Stimulated activated CD4-positive, alpha-beta T cell treated with anti-CD3 and anti-CD28 coated beads, Interleukin-15, amount 100 ng/mL, for 1 hour (primary cell): ENCODE measurements around the gene CIT.
A peak's percentile ranks its signal among the peaks of the same experiment; 100 is the strongest.

Experiments used
- DNase-seq, 2 donors: peaks; one replicate each; pipeline ENCODE4 v3.0.0-alpha.2; 2020; ENCODE audit warnings: low read depth in 1 of 2, low spot score in 1 of 2

Gene CIT

GRCh38 chr12:119681728-119682638 is 195.1 kb downstream of the CIT start:
- no peak for DNase-seq

DNA sequence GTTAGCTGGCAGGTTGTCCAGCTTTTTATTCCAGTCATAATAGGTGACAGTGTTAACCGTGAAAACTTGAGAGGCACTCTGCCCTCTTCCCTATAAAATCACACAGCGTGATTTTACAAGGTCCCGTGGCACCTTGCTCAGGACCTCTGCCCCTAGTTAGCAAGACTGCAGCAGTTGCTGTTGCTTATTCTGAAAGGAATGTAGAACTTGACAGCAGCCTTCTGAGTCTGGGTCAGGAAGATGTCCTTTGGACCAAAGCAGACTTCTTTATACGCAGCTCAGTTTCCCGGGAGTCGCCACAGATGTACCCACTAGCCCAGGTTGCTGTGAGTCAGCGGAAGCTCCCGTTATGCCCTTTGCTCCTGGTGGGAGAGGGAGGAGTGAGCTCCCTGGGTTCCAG is 196.0 kb downstream of the CIT start:
- DNase-seq = no peak

GRCh38 chr12:119679490-119679889 is 197.6 kb downstream of the CIT start:
- DNase-seq = no peak

DNA sequence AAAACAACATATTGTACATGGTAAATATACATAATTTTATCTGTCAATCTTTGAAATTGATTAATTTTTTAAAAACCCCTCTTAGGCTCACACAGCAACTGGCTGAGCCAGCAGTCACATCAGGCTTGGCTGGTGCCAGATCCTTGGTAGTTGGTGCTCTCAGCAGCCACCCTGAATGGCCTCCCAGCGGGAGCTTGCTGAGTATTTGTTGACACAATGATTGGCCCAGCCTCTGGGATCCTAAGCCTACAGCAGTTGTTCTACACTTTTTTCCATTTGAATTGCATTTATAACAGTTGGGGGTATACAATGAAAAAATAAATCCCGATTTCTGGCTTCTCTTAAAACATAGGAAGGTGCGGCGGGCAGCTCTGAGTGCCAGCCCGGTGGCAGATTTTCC is 198.0 kb downstream of the CIT start:
- no peak for DNase-seq

DNA sequence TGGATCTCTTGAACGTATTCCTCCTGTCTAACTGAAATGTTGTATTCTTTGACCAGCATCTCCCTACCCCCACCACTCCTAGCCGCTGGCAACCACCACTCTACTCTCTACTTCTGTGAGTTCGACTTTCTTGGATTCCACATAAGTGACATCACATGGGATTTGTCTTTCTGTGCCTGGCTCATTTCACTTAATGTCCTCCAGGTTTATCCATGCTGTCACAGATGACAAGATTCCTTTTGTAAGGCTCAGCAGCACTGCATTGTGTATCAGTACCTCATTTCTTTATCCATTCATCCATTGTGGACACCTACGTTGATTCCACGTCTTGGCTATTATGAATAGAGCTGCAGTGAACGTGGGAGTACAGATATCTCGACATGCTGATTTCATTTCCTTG is 198.7 kb downstream of the CIT start:
- no peak for DNase-seq

- DNase-seq = no peak
Observed at GRCh38 chr12:119676573-119676972, 200.5 kb downstream of the CIT start.

GRCh38 chr12:119676022-119676421 is 201.1 kb downstream of the CIT start:
- DNase-seq = no peak

DNA sequence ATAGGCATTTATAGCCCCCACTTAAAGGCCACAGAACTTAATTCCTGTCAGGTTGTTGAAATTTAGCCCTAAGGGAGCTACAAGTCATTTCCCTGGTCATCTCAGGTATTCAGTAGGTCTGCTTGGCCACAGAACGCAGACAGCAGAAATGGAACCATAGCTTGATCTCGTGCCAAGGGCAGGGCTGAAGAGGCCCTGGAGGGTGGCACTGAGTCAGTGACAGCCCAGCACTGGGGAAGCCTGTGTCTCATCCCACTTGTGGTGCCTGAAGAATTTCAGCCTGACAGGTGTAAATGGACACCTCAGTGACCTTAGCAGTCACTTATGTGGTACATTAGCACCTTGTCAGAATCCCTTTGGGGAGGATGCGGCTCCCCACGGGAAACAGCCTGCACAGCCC is 202.6 kb downstream of the CIT start:
- DNase-seq = no peak

DNA sequence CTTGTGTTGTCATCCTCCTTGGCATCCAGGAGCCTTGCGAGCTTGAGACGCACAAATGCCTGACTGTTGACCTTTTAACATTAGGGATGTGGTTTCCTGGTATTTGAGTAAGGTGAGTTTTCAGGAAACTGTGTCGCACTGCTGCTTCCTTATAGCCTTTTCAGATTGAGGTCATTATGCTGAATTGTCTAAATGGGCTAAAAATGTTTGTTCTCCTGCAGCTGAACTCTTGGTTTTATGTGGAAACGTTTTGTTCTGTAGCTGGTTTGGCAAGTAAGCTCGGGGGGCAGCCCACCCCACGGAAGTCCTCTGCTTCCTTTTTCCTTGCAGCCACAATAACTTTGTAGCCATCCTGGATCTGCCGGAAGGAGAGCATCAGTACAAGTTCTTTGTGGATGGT is 203.5 kb downstream of the CIT start:
- no peak for DNase-seq

- DNase-seq = no peak
Observed at GRCh38 chr12:119672194-119672593, 204.9 kb downstream of the CIT start.

GRCh38 chr12:119671070-119671469 is 206.1 kb downstream of the CIT start:
- DNase-seq = no peak

- DNase-seq = no peak
Observed at GRCh38 chr12:119669744-119670472, 207.2 kb downstream of the CIT start.

GRCh38 chr12:119668324-119668841 is 208.7 kb downstream of the CIT start:
- DNase-seq = no peak

DNA sequence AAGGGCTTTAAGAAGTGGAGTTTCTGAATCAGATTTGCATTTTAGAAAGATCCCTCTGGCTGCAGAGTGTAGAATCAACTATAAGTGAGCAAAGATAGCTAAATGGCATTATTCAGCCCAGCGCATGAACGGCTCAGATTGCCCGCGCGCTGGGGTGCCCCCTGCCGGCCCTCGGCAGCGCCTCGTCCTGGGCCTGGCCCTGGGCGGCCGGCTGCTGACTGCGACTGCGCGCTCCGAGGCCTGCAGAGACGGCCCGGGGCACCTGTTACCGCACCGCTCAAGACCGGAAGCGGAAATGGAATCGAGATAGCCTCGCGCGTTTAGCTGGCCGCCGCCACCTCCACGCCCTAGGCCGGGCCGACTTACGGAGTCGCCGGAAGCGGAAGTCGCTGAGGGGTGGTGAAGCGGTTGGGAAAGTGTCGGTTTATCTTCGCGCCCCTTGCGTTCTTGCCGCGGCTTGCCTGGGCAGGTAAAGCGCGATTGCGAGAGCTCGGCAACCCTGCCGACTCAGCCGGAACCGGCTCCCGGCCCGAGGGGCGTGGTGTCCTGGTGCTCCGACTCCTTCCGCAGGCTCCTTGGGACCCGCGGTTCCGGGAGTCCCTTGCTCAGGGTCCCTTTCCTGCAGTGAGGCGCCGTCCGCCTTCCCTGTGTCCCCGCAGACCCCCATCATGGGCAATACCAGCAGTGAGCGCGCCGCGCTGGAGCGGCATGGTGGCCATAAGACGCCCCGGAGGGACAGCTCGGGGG is 209.4 kb downstream of the CIT start, which contains the start of gene PRKAB1:
TSS of gene PRKAB1 (plus strand) at position 557 of the 747 bp plus-strand sequence. CDS start at position 669, 112 bp downstream.
- peak; percentile 90 to 92 for DNase-seq

GRCh38 chr12:119666900-119667576 is 210.1 kb downstream of the CIT start:
- no peak for DNase-seq

DNA sequence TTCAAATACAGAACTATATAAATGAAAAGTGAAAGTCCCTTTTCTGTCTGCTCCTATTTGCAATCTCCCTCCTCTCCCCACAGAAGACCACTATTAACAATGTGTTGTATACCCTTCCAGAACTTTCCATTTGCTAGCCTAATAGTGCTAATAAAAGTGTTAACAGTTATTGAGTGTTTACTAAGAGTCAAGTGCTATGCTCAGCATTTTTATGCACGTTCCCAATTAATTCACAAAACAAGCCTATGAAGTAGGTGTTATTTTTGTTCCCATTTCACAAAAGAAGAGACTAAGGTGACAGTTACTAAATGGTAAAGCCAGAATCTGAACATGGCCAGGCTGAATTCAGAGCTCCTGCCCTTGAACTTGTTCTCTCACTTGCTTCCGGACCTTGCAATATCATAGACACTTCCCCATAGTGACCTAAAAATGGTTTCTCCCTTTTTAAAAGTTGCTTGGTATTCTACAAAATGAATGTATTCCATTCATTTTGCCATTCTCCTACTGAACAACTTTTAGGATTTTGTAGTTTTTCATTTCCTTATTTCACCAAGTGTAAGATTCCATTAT is 210.8 kb downstream of the CIT start:
- no peak for DNase-seq

DNA sequence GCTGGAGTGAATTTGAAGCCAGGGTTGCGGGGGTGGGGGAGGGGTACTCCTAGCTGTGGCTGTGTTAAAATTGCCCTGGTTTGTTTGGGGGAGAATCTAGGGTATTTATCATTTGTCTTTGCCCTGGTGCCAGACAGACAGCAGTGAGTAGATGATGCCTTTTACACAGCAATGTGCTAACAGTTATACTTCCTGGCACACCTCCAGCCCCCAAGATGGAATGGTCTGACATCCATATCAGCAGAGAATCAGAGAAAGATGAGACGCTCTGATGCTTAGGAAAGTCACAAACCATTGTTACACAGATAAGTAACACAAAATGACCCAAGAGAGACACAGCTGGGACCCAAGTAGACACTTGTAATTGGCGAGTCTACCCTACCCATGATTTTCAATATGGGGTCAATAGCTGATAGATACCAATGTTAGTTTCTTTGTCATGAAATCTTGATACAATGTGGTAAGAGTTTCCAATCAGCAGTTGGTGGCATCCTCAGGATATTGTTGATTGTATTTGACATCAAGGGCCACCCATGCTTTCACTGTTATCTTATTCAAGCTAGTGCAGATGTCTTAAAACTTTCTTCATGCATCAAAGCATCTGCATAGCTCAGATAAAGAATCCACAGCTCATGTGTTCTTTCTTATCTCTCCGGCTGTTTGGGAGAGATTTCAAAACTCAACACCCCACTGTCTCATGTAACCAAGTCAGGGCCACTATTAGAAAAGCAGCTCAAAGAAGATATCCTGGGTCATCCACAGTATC is 211.8 kb downstream of the CIT start:
- no peak for DNase-seq

GRCh38 chr12:119664642-119665041 is 212.5 kb downstream of the CIT start:
- DNase-seq = no peak

DNA sequence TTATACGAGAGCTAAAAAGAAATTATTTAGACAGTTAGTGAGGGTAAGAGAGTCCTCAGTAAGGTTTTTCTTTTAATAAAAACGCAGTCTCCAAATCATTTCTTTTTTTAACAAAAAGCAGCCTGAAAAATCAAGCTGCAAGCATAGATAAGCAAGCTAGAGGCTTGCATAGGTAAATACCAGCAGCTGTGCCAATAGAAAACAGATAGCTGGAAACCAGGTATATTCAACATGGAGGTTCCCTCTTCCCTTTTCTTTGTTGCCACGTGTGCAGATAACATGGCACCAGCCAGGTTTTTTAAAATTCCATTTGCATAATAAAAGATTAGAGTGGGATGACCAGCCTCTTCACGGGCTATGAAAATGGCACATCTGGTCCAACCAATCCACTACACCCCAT is 215.2 kb downstream of the CIT start:
- no peak for DNase-seq

- no peak for DNase-seq
Observed at GRCh38 chr12:119660076-119660475, 217.0 kb downstream of the CIT start.
